DOHH2 (cell line): Measurements from ENCODE around the gene XKR7.

Experiments
- H3F3A ChIP-seq: fragments of 200-600 bp; sonication (generic), shearing (Covaris generic); 2 replicates; pipeline ENCODE4 v1.6.0; 2016; ENCODE audit warnings: antibody characterized with exemption, mild to moderate bottlenecking; ENCODE audit not compliant: control insufficient read depth, insufficient read depth
- H3K27ac ChIP-seq: fragments of 200-600 bp; sonication (generic); 2 replicates; pipeline ENCODE4 v1.5.1; 2014; ENCODE audit warnings: low read depth, mild to moderate bottlenecking, low read length, moderate library complexity
- H3K27me3 ChIP-seq: fragments of 200-600 bp; sonication (generic); 2 replicates; pipeline ENCODE4 v1.6.1; 2014; ENCODE audit warnings: mild to moderate bottlenecking, low read length, mixed read lengths; ENCODE audit not compliant: control insufficient read depth
- H3K36me3 ChIP-seq: fragments of 200-600 bp; sonication (generic); 2 replicates; pipeline ENCODE4 v1.6.1; 2014; ENCODE audit warnings: mild to moderate bottlenecking, low read length, moderate library complexity, mixed read lengths; ENCODE audit not compliant: control insufficient read depth
- H3K4me1 ChIP-seq: fragments of 200-600 bp; sonication (generic); 2 replicates; pipeline ENCODE4 v1.6.1; 2014; ENCODE audit warnings: mild to moderate bottlenecking, low read length, mixed read lengths; ENCODE audit not compliant: control insufficient read depth
- H3K4me2 ChIP-seq: fragments of 200-600 bp; sonication (generic); 2 replicates; pipeline ENCODE4 v1.6.0; 2014; ENCODE audit warnings: mild to moderate bottlenecking, low read length, moderate library complexity
- H3K4me3 ChIP-seq: fragments of 200-600 bp; sonication (generic); 2 replicates; pipeline ENCODE4 v1.5.1; 2014; ENCODE audit warnings: mild to moderate bottlenecking, low read length, mixed read lengths
- H3K79me2 ChIP-seq: fragments of 200-600 bp; sonication (generic); 2 replicates; pipeline ENCODE4 v1.6.1; 2014; ENCODE audit warnings: mild to moderate bottlenecking, low read length, mixed read lengths; ENCODE audit not compliant: control insufficient read depth
- H3K9me2 ChIP-seq: fragments of 200-600 bp; sonication (generic); replicated peaks from 2 replicates; pipeline ENCODE4 v1.6.1; 2014; ENCODE audit warnings: mild to moderate bottlenecking, low read length, mixed read lengths; ENCODE audit not compliant: control insufficient read depth
- H3K9me3 ChIP-seq: fragments of 200-600 bp; sonication (generic); 2 replicates; pipeline ENCODE4 v1.6.1; 2014; ENCODE audit warnings: antibody characterized with exemption, low read length, mixed read lengths; ENCODE audit not compliant: control insufficient read depth, insufficient read depth
- H4K20me1 ChIP-seq: fragments of 200-600 bp; sonication (generic); 2 replicates; pipeline ENCODE4 v1.6.0; 2014; ENCODE audit warnings: low read depth, mild to moderate bottlenecking, antibody characterized with exemption, low read length, moderate library complexity; ENCODE audit not compliant: control insufficient read depth, insufficient read depth
- CTCF ChIP-seq: fragments of 200-600 bp; sonication (generic); IDR thresholded peaks from one replicate; pipeline ENCODE4 v1.5.1; 2014; ENCODE audit warnings: antibody characterized with exemption, mild to moderate bottlenecking, low read depth, low read length; ENCODE audit not compliant: poor library complexity, severe bottlenecking
- EZH2phosphoT487 ChIP-seq: fragments of 200-600 bp; sonication (generic); IDR thresholded peaks from 2 replicates; pipeline ENCODE4 v1.6.1; 2017; ENCODE audit warnings: borderline replicate concordance, mild to moderate bottlenecking, antibody characterized with exemption, low read length, moderate library complexity, mixed read lengths

The XKR7 gene

DNA sequence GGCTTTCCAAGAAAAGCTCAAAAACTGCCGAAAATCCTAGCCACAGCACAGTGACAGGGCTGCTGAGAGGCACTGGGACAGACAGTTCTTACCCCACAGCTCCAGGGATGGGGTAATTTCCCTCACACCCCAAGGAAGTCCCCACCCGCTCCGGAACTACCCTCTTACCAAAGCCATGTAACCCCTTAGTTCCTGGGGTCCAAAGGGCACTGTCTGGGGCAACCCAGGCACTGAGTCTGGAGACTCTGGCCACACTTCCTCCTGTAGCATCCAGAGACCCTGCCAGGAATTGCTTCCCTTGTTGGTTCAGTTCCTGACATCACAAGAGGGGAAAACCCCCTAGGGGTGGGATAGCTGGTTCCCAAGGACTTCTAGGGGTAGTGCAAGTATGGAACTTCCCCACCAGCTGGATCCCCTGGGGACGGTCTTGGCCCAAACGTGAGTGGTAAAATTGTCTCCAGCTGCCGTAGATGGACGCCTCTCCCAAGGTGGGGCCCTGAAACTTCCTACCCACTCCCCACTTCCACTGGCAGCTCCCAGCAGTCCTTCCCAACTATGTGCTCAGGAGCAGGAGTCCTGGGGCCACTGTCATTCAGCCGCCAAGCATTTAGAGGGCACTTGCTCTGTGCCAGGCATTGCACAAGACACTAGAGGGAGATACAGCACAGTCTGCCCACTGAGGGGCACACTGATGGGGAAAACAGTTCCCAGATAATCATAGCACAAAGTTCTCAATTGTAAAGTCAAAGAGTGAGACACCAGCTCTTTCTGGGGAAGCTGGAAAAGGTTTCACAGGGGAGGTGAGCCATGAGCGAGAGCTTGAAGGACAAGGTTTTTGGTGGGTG is 66.9 kb downstream of the XKR7 start:
- H3K79me2 ChIP-seq, result no peaks in the 10 kb centered on the region
- H4K20me1 ChIP-seq, result no peaks in the 10 kb centered on the region
- H3K27ac ChIP-seq, result peak overlapping the region; percentile 89
- no peaks in the 10 kb centered on the region for H3K36me3 ChIP-seq
- TF ChIP-seq CTCF, result peak; percentile 94
- no peak for TF ChIP-seq EZH2phosphoT487
- H3K4me3 ChIP-seq, result peak overlapping the region; percentile 2; the same call in 1 of the 2 replicates
- no peaks in the 10 kb centered on the region for H3K27me3 ChIP-seq
- peaks cover 85% of the 10 kb centered on the region for H3K4me1 ChIP-seq
- H3K4me2 ChIP-seq, result peak overlapping the region; percentile 79
- H3K9me3 ChIP-seq, result no peaks in the 10 kb centered on the region
- H3F3A ChIP-seq, result peaks cover 22% of the 10 kb centered on the region
- no peaks in the 10 kb centered on the region for H3K9me2 ChIP-seq

- no peaks in the 10 kb centered on the region for H3K9me2 ChIP-seq
- peak overlapping the region; percentile 2; the same call in 1 of the 2 replicates for H3K4me3 ChIP-seq
- H3K27me3 ChIP-seq, result no peaks in the 10 kb centered on the region
- H3K79me2 ChIP-seq, result no peaks in the 10 kb centered on the region
- peak overlapping the region; percentile 79 for H3K4me2 ChIP-seq
- H3F3A ChIP-seq, result peaks cover 25% of the 10 kb centered on the region
- H4K20me1 ChIP-seq, result no peaks in the 10 kb centered on the region
- no peaks in the 10 kb centered on the region for H3K9me3 ChIP-seq
- TF ChIP-seq CTCF, result peak; percentile 31
- no peak for TF ChIP-seq EZH2phosphoT487
- peaks cover 91% of the 10 kb centered on the region for H3K4me1 ChIP-seq
- no peaks in the 10 kb centered on the region for H3K36me3 ChIP-seq
- H3K27ac ChIP-seq, result peak overlapping the region; percentile 89
These were observed 67.5 kb downstream of the XKR7 start for GRCh38 chr20:32035426-32035779.

GRCh38 chr20:32036252-32036651 is 68.3 kb downstream of the XKR7 start:
- Histone ChIP-seq H3K79me2 (no peaks in the 10 kb centered on the region), H3K4me2 (peak overlapping the region; percentile 79), H3K4me1 (peaks cover 99% of the 10 kb centered on the region), H3K27ac (peak overlapping the region; percentile 89), H3K9me2 (no peaks in the 10 kb centered on the region), H3K36me3 (no peaks in the 10 kb centered on the region), H3K4me3 (peak overlapping the region; percentile 56), H3F3A (peaks cover 27% of the 10 kb centered on the region), H3K27me3 (no peaks in the 10 kb centered on the region), H3K9me3 (no peaks in the 10 kb centered on the region), H4K20me1 (no peaks in the 10 kb centered on the region)
- TF ChIP-seq CTCF (no peak), EZH2phosphoT487 (no peak)
